Right atrium auricular region (tissue), 2 donors: ENCODE results near the gene INS. TPM values are rescaled to one million over a fixed set of nuclear protein-coding genes. Genes with fewer than 3 reads are reported as not detected.

Experiments used
- DNase-seq: peaks from one replicate; pipeline ENCODE4 v3.0.0-alpha.2; 2019; ENCODE audit warnings: low spot score
- H3K27ac ChIP-seq, 2 donors: fragments of 200-600 bp; sonication (generic); 1 replicate in 1 of 2; 2 replicates in 1 of 2; pipeline ENCODE4 v1.5.1; 2016 to 2019
- H3K27me3 ChIP-seq, 2 donors: fragments of 200-600 bp; sonication (generic); one replicate each; pipeline versions ENCODE4 v1.5.1 to v1.6.0; 2017 to 2019
- H3K36me3 ChIP-seq: fragments of 200-600 bp; sonication (generic); one replicate; pipeline ENCODE4 v1.5.1; 2016
- H3K4me1 ChIP-seq, 2 donors: fragments of 200-600 bp; sonication (generic); one replicate each; pipeline versions ENCODE4 v1.5.1 to v1.6.0; 2017 to 2019
- H3K4me3 ChIP-seq, 2 donors: fragments of 200-600 bp; sonication (generic); 1 replicate in 1 of 2; 2 replicates in 1 of 2; pipeline ENCODE4 v1.5.1; 2017 to 2019; ENCODE audit warnings: mild to moderate bottlenecking in 1 of 2, moderate library complexity in 1 of 2
- H3K9me3 ChIP-seq, 2 donors: fragments of 200-600 bp; sonication (generic); one replicate each; pipeline ENCODE4 v1.5.1; 2019
- total RNA-seq, 2 donors: library from RNA; depleted of rRNA; stranded (reverse); fragments of >200 nt; gene quantifications; one replicate each; pipeline ENCODE4 v1.1.0, GENCODE V29; 2016
- TF ChIP-seq, protein P1 (sequence below), 2 donors: fragments of 200-600 bp; sonication (generic); IDR thresholded peaks; one replicate each; pipeline ENCODE4 v1.5.1; 2019; ENCODE audit warnings: antibody characterized with exemption in 2 of 2

INS gene
- total RNA-seq, 2 donors from 2014 or later = not detected

DNA sequence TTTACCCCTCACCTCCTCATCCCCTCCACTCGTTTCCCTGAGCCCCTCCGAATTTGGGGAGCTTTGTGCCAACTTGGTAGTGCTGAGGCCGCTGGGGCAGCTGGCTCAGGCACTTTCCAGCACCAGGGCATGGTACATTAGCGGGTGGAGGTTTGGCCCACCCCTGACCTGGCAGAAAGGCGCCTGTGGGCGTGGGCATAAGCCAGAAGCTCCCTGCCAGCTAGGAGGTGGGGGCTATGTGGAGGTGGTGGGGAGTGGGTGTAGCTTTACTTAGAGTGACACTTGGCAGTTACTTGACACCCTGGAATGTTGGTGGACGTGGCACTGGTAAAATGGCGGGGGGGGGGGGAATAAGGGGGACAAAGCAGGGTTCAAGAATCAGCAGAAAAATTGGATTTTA, 11.5 kb downstream of the INS start:
- TF ChIP-seq, protein P1, sequence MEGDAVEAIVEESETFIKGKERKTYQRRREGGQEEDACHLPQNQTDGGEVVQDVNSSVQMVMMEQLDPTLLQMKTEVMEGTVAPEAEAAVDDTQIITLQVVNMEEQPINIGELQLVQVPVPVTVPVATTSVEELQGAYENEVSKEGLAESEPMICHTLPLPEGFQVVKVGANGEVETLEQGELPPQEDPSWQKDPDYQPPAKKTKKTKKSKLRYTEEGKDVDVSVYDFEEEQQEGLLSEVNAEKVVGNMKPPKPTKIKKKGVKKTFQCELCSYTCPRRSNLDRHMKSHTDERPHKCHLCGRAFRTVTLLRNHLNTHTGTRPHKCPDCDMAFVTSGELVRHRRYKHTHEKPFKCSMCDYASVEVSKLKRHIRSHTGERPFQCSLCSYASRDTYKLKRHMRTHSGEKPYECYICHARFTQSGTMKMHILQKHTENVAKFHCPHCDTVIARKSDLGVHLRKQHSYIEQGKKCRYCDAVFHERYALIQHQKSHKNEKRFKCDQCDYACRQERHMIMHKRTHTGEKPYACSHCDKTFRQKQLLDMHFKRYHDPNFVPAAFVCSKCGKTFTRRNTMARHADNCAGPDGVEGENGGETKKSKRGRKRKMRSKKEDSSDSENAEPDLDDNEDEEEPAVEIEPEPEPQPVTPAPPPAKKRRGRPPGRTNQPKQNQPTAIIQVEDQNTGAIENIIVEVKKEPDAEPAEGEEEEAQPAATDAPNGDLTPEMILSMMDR (IDR thresholded peaks at IDR 0.05) = no peak
- Histone ChIP-seq H3K36me3 (no peaks in the 10 kb centered on the region), H3K4me3 (no peak overlapping the region), H3K27me3 (peaks cover 12% of the 10 kb centered on the region in 2 donors), H3K9me3 (no peaks in the 10 kb centered on the region), H3K4me1 (peaks cover 0 to 12% of the 10 kb centered on the region in 2 donors), H3K27ac (no peak overlapping the region)
- DNase-seq = no peak

DNA sequence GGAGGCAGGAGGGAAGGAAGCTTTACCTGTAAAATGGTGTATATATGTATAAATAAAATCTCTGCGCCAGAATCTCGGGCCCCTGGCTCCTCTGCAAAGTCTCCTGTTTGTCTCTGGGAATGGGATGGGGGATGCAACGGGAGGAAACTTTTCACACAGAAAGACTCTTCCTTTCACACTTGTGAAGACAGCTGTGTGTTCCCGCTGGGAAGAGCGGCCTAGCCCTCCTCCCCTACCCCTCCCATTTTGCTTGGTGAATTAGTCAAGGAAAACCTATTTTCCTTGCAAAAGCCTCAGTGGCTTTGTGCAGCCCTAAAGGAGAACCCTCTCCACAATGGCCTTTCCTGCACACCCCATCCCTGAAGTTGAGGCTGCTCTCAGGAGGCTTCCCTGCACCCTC, 12.4 kb downstream of the INS start:
- Histone ChIP-seq H3K36me3 (no peaks in the 10 kb centered on the region), H3K27me3 (peaks cover 12 to 20% of the 10 kb centered on the region in 2 donors), H3K9me3 (no peaks in the 10 kb centered on the region), H3K4me1 (peaks cover 0 to 21% of the 10 kb centered on the region in 2 donors), H3K4me3 (no peak overlapping the region), H3K27ac (no peak overlapping the region)
- no peak for DNase-seq
- TF ChIP-seq, protein P1 (IDR thresholded peaks at IDR 0.05) = no peak

DNA sequence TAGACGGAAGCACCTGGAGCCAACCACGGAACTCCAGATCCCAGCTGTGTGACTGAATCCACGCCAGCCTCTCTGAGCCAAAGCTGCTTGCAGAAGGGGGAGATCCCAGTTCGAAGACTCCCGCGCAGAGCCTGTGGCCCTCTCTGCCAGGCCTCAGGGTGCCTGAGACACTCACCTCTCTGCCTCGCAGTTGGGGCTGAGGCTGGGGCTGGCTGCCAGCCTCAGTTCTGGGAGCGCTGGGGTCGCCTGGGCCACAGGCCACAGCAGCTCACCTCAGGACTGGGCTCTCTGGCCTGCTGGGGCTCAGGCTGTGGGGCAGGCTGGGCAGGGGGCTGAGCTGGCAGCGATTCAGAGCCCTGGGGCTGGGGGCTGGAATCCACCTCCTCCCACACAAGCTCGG, 13.6 kb downstream of the INS start:
- H3K27ac ChIP-seq = no peak overlapping the region
- TF ChIP-seq, protein P1 (IDR thresholded peaks at IDR 0.05) = no peak
- H3K9me3 ChIP-seq = no peaks in the 10 kb centered on the region
- H3K36me3 ChIP-seq = no peaks in the 10 kb centered on the region
- no peak overlapping the region for H3K4me3 ChIP-seq
- peaks cover 12 to 32% of the 10 kb centered on the region in 2 donors for H3K27me3 ChIP-seq
- DNase-seq = no peak
- peaks cover 0 to 21% of the 10 kb centered on the region in 2 donors for H3K4me1 ChIP-seq

DNA sequence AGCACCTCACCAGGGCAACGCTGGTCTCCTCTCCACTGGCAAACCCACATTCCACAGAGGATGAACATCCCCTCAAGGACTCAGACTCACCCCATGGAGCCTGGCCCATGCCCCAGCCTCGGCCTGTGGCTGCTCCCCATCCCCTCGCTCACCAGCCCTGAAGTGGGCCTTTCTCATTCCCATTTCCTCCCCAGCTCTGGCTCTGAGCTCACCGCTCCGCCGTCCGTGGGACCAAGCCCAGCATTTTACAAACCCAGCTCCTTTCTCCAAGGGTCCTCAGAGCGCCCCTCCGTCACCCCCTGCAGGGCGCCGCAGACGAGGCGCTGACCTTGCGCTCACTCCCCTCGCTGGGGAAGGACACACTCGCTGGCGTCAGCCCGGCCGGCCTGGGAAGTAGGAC, 15.0 kb downstream of the INS start:
- Histone ChIP-seq H3K4me3 (no peak overlapping the region), H3K36me3 (no peaks in the 10 kb centered on the region), H3K27me3 (peaks cover 20 to 34% of the 10 kb centered on the region in 2 donors), H3K4me1 (peaks cover 0 to 12% of the 10 kb centered on the region in 2 donors), H3K9me3 (no peaks in the 10 kb centered on the region), H3K27ac (no peak overlapping the region)
- TF ChIP-seq, protein P1 (IDR thresholded peaks at IDR 0.05) = no peak
- no peak for DNase-seq

DNA sequence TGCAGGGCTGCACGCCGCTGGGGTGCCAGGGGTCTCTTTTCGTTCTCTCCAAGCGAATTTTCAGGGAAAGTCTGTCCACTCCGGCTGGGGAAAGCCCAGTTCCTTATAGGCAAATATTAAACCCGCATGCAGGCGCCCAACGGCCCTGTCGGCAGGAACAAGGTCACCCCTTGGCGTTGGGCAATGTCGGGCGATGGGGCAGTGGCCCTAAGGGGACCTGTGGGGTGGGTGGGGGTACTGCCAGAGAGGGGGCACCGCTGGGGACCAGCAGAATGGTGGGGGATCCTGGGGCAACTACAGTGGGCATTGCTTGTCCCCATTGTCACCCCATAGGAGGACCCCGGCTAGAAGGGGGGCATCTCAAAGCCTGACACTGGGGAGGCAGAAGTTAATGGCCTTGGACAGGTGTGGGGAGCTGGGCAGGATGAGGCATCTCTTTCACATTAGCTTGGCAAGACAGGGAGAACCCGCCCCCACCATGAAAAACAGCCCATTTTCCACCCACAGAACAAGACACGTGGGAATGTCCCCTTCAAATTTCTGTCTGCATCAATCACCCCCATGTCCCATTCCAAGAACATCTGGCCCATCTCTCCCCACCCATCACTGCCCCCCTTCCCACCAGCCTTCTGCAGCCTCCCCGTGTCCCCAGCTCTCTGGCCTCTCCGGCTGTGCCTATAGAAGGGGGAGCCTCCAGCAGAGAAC, 16.3 kb downstream of the INS start:
- no peak overlapping the region for H3K27ac ChIP-seq
- no peaks in the 10 kb centered on the region for H3K9me3 ChIP-seq
- no peaks in the 10 kb centered on the region for H3K36me3 ChIP-seq
- H3K4me3 ChIP-seq = peak overlapping the region in 1 of 2 donors; percentile 15
- H3K27me3 ChIP-seq = peaks cover 20 to 43% of the 10 kb centered on the region in 2 donors
- DNase-seq = no peak
- TF ChIP-seq, protein P1 (IDR thresholded peaks at IDR 0.05) = no peak
- H3K4me1 ChIP-seq = peaks cover 0 to 23% of the 10 kb centered on the region in 2 donors
